Measurements from ENCODE around the gene CCDC28B.

Gene CCDC28B

DNA sequence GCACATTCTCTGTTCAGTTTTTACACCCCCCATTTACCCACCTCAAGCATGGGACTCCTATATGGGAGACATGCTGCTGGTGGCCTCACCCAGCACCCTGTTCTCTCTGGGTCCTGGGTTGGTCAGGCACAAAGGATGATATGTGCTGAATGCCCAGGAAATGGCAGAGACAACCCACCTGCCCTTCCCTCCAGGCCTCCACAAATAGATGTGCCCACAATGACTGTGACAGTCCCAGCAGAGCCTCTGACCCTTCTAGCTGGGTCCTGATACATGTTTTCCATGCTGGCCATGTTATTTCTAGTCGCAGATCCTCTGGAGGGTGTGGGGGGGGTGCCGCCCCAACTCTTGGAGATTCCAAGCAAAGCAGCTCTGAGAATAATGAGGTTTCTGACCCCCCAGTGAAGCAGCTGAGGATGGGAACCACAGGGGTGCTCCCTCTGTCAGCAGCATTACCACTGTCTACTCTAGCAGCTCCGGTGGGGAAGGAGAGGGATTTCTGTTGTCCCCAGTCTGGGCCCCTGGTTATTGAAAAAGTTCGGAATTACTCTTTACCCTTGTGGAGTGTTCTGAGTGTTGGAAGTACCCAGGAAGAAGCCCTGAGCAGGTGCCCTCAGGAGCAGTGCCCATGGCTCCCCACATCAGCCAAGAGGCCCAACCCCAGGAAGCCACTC, 1.2 kb upstream of the CCDC28B start:
- H3K4me3 ChIP-seq (ENCODE audit: low read depth, low read length), result no peak overlapping the region
- TF ChIP-seq, protein P1, sequence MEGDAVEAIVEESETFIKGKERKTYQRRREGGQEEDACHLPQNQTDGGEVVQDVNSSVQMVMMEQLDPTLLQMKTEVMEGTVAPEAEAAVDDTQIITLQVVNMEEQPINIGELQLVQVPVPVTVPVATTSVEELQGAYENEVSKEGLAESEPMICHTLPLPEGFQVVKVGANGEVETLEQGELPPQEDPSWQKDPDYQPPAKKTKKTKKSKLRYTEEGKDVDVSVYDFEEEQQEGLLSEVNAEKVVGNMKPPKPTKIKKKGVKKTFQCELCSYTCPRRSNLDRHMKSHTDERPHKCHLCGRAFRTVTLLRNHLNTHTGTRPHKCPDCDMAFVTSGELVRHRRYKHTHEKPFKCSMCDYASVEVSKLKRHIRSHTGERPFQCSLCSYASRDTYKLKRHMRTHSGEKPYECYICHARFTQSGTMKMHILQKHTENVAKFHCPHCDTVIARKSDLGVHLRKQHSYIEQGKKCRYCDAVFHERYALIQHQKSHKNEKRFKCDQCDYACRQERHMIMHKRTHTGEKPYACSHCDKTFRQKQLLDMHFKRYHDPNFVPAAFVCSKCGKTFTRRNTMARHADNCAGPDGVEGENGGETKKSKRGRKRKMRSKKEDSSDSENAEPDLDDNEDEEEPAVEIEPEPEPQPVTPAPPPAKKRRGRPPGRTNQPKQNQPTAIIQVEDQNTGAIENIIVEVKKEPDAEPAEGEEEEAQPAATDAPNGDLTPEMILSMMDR (IDR thresholded peaks at IDR 0.05; ENCODE audit: low read depth, low read length, missing control alignments), result no peak
- no peak for DNase-seq (ENCODE audit: low read depth)

DNA sequence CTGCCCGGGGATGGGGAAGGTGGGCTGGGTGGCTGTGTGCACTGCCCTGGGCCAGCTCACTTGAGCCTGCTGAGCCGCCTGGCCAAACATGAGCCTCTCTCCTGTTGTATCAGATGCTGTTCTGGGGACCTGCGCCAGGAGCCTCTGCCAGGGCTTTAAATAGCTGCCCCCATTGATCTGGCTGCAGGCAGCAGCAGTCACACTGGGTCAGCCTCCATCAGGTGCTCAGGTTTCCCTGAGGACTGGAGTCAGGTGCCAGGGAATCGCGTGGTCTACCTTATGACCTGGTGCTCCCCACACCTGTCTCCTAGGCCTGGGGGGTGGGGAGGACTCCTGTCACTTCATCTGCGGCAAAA, 700 bp upstream of the CCDC28B start:
- no peak for DNase-seq (ENCODE audit: low read depth)
- TF ChIP-seq, protein P1 (IDR thresholded peaks at IDR 0.05; ENCODE audit: low read depth, low read length, missing control alignments), result no peak
- peak overlapping the region; percentile 65; the same call in 1 of the 2 replicates for H3K4me3 ChIP-seq (ENCODE audit: low read depth, low read length)

DNA sequence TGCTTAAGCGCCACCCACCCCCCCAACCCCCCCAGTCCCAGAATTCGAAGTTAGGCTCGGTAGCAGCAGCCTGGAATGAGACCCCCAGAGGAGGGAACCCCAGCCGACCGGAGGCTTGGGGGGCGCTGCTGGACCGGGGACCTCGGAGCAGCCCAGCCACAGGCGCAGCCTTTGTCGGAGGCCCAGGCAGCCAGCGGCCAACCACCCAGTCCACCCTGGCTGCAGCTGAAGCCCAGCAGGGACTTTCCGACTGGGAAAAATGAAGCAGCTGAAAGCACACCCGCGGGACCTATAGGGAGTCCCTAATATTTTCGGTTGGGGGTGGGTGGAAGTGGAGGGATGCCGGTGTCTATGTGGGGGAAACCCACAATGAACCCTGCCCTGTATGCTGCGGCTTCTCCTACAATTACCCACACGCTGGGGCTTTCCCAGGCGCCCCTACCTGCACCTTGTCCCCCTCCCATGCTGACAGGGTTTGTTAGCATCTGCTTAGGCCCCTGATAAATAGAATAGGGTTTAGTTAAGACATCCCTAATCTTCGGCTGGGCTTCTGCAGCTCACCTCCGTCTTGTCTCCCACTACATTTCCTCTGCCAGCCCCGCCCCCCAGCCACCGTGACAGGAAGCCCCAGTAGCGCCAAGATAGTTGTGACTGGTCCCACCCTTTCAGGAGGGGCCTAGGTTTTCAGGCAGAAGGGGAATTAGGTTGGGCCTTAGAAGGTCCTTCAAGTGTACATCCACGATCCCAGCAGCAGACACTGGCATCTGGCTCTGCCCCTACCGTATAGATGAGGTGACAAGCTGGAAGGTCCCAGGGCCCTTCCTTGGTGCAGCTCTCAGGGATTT, 838 bp downstream of the CCDC28B start:
- peak; percentile 61 for DNase-seq (ENCODE audit: low read depth)
- H3K4me3 ChIP-seq (ENCODE audit: low read depth, low read length), result peak overlapping the region; percentile 65
- TF ChIP-seq, protein P1 (IDR thresholded peaks at IDR 0.05; ENCODE audit: low read depth, low read length, missing control alignments), result no peak

DNA sequence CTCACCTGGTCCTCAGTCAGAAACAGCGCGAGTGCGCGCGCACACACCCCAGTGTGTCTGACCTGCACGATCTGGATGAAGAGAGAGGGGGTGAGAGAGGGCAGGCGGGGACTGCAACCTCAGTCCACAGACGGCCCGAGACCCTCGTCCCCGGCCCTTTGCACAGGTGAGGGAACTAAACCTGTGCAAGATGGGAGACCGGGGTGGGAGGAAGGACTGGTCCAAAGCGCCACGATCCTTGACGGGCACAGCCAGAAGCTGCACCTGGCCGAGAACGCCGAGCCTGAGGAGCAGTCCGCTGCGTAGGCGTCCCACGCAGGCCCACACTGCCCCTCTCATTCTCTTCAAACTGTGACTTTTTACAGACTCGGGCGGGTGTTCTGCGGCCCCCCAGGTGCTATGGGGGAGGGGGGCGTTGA, 4.6 kb downstream of the CCDC28B start:
- DNase-seq (ENCODE audit: low read depth), result no peak
- H3K4me3 ChIP-seq (ENCODE audit: low read depth, low read length), result peak overlapping the region; percentile 78
- TF ChIP-seq, protein P1 (IDR thresholded peaks at IDR 0.05; ENCODE audit: low read depth, low read length, missing control alignments), result no peak

DNA sequence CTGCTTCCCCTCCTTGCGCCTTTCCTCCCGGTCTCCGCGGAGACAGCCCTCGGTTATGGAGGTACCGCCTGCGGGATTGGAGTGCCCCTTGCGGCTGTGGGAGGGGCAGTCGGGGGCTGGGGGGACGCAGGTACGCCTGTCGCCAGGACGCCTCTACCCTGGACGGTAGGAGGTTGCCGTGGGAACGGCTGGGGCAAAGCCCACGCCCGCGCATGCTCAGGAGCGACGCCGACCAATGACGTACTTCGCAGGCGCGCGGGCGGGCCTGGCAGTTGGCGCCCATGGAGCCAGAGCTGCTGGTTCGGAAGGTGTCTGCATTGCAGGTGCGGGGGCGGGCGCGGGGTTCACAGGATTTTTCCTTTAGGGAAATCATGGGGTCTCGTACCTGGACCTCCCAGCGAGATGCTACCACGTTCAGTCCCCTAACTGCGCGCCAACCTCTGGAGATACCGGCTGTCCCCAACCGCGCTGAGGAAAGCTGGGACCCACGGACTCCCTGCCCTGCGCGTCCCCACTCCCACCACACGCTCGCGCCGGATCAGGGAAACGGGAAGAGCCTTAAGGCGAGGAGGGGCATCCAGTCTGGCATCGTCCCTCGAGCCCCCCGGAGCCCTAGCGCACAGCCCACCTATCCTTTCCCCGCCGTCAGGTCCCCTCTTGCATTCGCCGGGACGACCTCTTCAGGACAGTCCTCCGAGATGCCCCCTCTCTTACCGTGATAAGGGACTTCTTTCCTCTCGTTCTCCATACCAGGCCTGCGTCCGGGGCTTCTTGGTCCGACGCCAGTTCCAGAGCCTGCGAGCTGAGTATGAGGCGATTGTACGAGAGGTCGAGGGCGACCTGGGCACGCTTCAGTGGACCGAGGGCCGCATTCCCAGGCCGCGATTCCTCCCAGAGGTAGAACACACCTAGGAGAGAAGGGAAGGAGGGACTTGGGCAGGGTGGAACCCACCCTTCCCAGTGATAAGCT, 5.3 kb downstream of the CCDC28B start, which contains the start of gene IQCC:
Gene IQCC (plus strand): TSS at position 271 of the 970 bp plus-strand sequence. CDS start 11 bp downstream, at position 282.
- H3K4me3 ChIP-seq (ENCODE audit: low read depth, low read length), result peak within 1 kb of the TSS; percentile 78
- DNase-seq (ENCODE audit: low read depth), result peak; percentile 39
- TF ChIP-seq, protein P1 (IDR thresholded peaks at IDR 0.05; ENCODE audit: low read depth, low read length, missing control alignments), result no peak

DNA sequence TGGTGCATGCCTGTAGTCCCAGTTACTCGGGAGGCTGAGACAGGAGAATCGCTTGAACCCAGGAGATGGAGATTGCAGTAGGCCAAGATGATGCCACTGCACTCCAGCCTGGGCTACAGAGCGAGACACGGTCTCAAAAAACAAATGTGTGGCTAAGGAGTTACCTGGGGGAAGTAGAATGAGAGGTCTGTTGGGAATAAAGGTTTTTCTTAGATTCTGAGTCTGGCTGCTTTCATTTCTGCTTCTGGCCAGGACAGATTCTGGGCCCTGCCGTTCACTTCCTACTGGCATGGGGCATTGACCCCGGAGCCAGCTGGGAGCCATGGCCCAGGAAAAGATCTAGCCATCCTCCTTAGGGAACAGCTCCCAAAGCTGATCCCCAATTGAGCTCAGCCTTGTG, 8.1 kb downstream of the CCDC28B start:
- DNase-seq (ENCODE audit: low read depth), result no peak
- H3K4me3 ChIP-seq (ENCODE audit: low read depth, low read length), result no peak overlapping the region
- TF ChIP-seq, protein P1 (IDR thresholded peaks at IDR 0.05; ENCODE audit: low read depth, low read length, missing control alignments), result no peak

Data from GM12864 (cell line).